GM23248 (cell line): Measurements from ENCODE around the gene PRR33.
"Not testable (repeated sequence)": the region's sequence is repeated elsewhere in the genome, so short reads cannot be mapped to it uniquely, and the experiment has no call there.

Experiments
- EZH2 ChIP-seq: fragments of 200-600 bp; sonication (generic); IDR thresholded peaks from 2 replicates; pipeline ENCODE4 v1.6.1; 2018; ENCODE audit warnings: antibody characterized with exemption, mild to moderate bottlenecking; ENCODE audit not compliant: insufficient read depth, poor library complexity, severe bottlenecking
- EZH2phosphoT487 ChIP-seq: fragments of 200-600 bp; sonication (generic); IDR thresholded peaks from 2 replicates; pipeline ENCODE4 v1.6.1; 2018; ENCODE audit warnings: antibody characterized with exemption, moderate library complexity, mild to moderate bottlenecking, low read depth; ENCODE audit not compliant: insufficient read depth

DNA sequence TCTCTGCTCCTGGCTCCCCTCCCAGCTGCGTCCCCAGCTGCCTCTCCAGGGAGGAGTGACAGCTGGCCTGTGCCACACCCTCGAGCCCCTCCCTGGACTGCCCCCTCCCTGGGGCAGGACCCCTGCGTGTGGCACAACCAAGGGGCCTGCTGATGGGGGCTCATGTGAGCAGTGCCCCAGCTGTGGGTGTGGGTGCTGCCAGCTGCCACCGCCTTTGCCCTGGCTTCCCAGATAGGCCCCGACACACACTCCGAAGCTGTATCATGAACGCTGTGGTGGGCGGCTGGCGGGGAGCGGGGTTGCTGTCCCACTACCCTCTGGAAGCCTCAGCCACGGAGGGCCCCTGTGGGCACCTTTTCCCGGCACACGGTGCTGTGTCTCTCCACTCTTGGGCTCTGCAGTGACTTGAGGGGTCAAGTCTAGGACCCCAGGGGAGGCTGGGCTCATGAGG lies 15.8 kb downstream of the PRR33 start:
- not testable (repeated sequence) for TF ChIP-seq EZH2, EZH2phosphoT487
